ENCODE measurements around the gene FUS. TPM values are rescaled to one million over a fixed set of nuclear protein-coding genes. Genes with fewer than 3 reads are reported as not detected.

Gene FUS
- total and polyA plus RNA-seq, 3 experiments from 2014 or later, result 163 to 671 (median 621) TPM

GRCh38 chr16:31213877-31214707 lies 34.2 kb downstream of the FUS start, which contains the start of gene TRIM72:
Gene TRIM72, plus strand, starts transcription at chr16:31214119. Its CDS starts 620 bp downstream, at chr16:31214739.
- Histone ChIP-seq H3K9me3 (ENCODE audit: low read length) (no peaks in the 10 kb centered on the region), H3K36me3 (ENCODE audit: insufficient read depth, low read length) (no peaks in the 10 kb centered on the region), H3K4me1 (ENCODE audit: insufficient read depth, low read length) (peaks cover 20% of the 10 kb centered on the region), H3K27ac (ENCODE audit: low read depth, low read length) (no peak within 1 kb of the TSS), H3K4me3 (ENCODE audit: low read length) (peak within 1 kb of the TSS; percentile 61), H3K27me3 (ENCODE audit: insufficient read depth, low read length, poor library complexity, severe bottlenecking) (peaks cover 31% of the 10 kb centered on the region)
- ChIA-PET CTCF (interaction anchor here (1.0 to 1.5 kb wide), 2 partner anchors 10 to 168 kb away, joined by 3 read pairs; no protein-coding TSS in a partner anchor), POLR2A (interaction anchor here (2.3 kb wide), 1 partner anchor 12 kb away, joined by 6 read pairs; the partner anchor contains the start of gene PYCARD)
- peaks cover 39 to 45% of the 10 kb centered on the region in 2 donors for H3K27me3 Mint-ChIP-seq
- peak within 1 kb of the TSS in 5 of 7 donors; percentile 41 to 75 (median 71) for H3K4me3 Mint-ChIP-seq
- H3K4me1 Mint-ChIP-seq, result peaks cover 18 to 23% (median 21%) of the 10 kb centered on the region in 3 donors
- H3K27ac Mint-ChIP-seq, result no peak within 1 kb of the TSS
- no peaks in the 10 kb centered on the region for H3K36me3 Mint-ChIP-seq
- no peaks in the 10 kb centered on the region for H3K9me3 Mint-ChIP-seq
- DNase-seq, result no peak

DNA sequence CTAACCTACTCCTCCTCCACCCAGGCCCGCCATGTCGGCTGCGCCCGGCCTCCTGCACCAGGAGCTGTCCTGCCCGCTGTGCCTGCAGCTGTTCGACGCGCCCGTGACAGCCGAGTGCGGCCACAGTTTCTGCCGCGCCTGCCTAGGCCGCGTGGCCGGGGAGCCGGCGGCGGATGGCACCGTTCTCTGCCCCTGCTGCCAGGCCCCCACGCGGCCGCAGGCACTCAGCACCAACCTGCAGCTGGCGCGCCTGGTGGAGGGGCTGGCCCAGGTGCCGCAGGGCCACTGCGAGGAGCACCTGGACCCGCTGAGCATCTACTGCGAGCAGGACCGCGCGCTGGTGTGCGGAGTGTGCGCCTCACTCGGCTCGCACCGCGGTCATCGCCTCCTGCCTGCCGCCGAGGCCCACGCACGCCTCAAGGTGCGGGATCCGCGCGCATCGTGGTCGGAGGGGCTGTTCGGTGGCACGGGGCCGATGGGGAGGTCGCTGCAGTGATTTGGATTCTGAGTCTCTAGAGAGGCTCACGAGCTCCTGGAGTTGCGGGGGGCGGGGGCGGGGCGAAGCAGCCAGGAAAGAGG lies 34.9 kb downstream of the FUS start:
- H3K4me1 ChIP-seq (ENCODE audit: insufficient read depth, low read length), result peaks cover 20% of the 10 kb centered on the region
- no peaks in the 10 kb centered on the region for H3K9me3 ChIP-seq (ENCODE audit: low read length)
- Mint-ChIP-seq H3K4me1 (peaks cover 18 to 23% (median 21%) of the 10 kb centered on the region in 3 donors), H3K27me3 (peaks cover 39 to 48% of the 10 kb centered on the region in 2 donors), H3K9me3 (no peaks in the 10 kb centered on the region), H3K27ac (no peak overlapping the region), H3K4me3 (peak overlapping the region; percentile 29 to 83 (median 72)), H3K36me3 (no peaks in the 10 kb centered on the region)
- POLR2A ChIA-PET, result interaction anchor here (0.6 to 2.3 kb wide), 5 partner anchors 10 to 343 kb away, joined by 3 to 6 read pairs (median 4); partner anchors contain the start of gene PYCARD
- peak overlapping the region; percentile 61 for H3K4me3 ChIP-seq (ENCODE audit: low read length)
- H3K27ac ChIP-seq (ENCODE audit: low read depth, low read length), result no peak overlapping the region
- CTCF ChIA-PET, result interaction anchor here (0.5 to 3.0 kb wide), 5 partner anchors 11 to 366 kb away, joined by 3 to 11 read pairs (median 3); partner anchors contain the start of gene PYCARD
- no peaks in the 10 kb centered on the region for H3K36me3 ChIP-seq (ENCODE audit: insufficient read depth, low read length)
- peaks cover 31% of the 10 kb centered on the region for H3K27me3 ChIP-seq (ENCODE audit: insufficient read depth, low read length, poor library complexity, severe bottlenecking)
- DNase-seq, result no peak

DNA sequence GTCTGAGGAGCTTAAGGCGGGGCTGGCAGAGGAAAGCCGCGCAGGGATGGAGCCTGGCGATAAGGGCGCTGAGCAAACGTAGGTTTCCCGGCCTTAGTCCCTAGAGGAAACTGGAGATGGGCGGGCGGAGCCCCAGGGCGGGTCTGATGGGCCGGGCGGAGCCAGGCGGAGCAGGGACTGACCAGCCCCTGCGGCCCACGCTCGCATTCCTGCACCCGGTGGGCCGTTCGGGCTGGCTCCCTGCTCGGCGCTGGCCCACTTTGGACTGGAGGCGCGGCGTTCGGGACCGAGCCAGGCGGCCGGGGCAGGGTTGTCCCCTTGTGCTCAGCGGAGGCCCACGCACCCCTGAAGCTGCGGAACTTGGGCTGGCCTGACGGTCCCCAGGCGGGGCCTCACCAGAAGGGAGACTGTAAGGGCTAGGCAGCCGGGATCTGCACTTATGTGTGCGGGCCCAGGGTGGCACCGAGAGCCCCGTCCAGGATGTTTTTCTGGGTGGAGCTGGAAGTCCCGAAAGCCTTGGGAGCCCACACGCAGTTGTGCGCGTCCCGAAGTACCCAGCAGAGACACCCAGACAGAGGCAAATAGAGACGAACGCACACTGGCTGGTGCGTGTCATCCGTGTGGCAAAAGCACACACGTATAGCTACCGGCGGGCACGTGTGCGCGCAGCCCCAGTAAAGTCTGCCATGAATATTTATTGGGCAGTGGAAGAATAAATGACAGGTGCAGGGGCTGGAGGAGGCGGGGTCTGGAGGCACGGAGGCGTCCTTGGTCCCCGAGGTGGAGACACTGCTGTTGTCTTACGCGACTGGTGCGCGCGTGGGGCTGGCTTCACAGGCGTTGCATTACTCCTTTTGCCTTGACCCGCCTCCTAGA lies 35.6 kb downstream of the FUS start:
- peaks cover 20% of the 10 kb centered on the region for H3K4me1 ChIP-seq (ENCODE audit: insufficient read depth, low read length)
- H3K27ac ChIP-seq (ENCODE audit: low read depth, low read length), result peak overlapping the region; percentile 38
- peaks cover 39 to 48% of the 10 kb centered on the region in 2 donors for H3K27me3 Mint-ChIP-seq
- peaks cover 31% of the 10 kb centered on the region for H3K27me3 ChIP-seq (ENCODE audit: insufficient read depth, low read length, poor library complexity, severe bottlenecking)
- peak overlapping the region; percentile 61 for H3K4me3 ChIP-seq (ENCODE audit: low read length)
- no peaks in the 10 kb centered on the region for H3K9me3 ChIP-seq (ENCODE audit: low read length)
- peaks cover 18 to 23% (median 21%) of the 10 kb centered on the region in 3 donors for H3K4me1 Mint-ChIP-seq
- no peaks in the 10 kb centered on the region for H3K36me3 Mint-ChIP-seq
- CTCF ChIA-PET, result interaction anchor here (0.5 to 3.0 kb wide), 7 partner anchors 12 to 366 kb away, joined by 3 to 11 read pairs (median 3); partner anchors contain the start of gene PYCARD
- H3K9me3 Mint-ChIP-seq, result no peaks in the 10 kb centered on the region
- H3K27ac Mint-ChIP-seq, result peak overlapping the region in 1 of 8 donors; percentile 47
- H3K4me3 Mint-ChIP-seq, result peak overlapping the region; percentile 63 to 87 (median 76)
- DNase-seq, result peak in 1 of 5 donors; percentile 26
- H3K36me3 ChIP-seq (ENCODE audit: insufficient read depth, low read length), result no peaks in the 10 kb centered on the region
- POLR2A ChIA-PET, result interaction anchor here (0.6 to 2.3 kb wide), 5 partner anchors 11 to 344 kb away, joined by 3 to 6 read pairs (median 4); partner anchors contain the start of gene PYCARD

- H3K4me1 ChIP-seq (ENCODE audit: insufficient read depth, low read length), result peaks cover 20% of the 10 kb centered on the region
- H3K9me3 ChIP-seq (ENCODE audit: low read length), result no peaks in the 10 kb centered on the region
- no peak for DNase-seq
- Mint-ChIP-seq H3K27me3 (peaks cover 40 to 56% of the 10 kb centered on the region in 2 donors), H3K27ac (peak within 1 kb of the TSS in 2 of 8 donors; percentile 27 to 36), H3K36me3 (no peaks in the 10 kb centered on the region), H3K4me3 (peak within 1 kb of the TSS; percentile 53 to 87 (median 76)), H3K9me3 (no peaks in the 10 kb centered on the region), H3K4me1 (peaks cover 18 to 23% (median 21%) of the 10 kb centered on the region in 3 donors)
- ChIA-PET CTCF (interaction anchor here (1.1 to 3.0 kb wide), 3 partner anchors 15 to 244 kb away, joined by 3 to 11 read pairs (median 6); partner anchors contain the start of gene PYCARD), POLR2A (interaction anchor here (0.8 to 1.1 kb wide), 3 partner anchors 15 to 37 kb away, joined by 3 to 10 read pairs (median 4); partner anchors contain the start of gene FUS)
- H3K27ac ChIP-seq (ENCODE audit: low read depth, low read length), result no peak within 1 kb of the TSS
- H3K4me3 ChIP-seq (ENCODE audit: low read length), result peak within 1 kb of the TSS; percentile 61
- H3K27me3 ChIP-seq (ENCODE audit: insufficient read depth, low read length, poor library complexity, severe bottlenecking), result peaks cover 31% of the 10 kb centered on the region
- no peaks in the 10 kb centered on the region for H3K36me3 ChIP-seq (ENCODE audit: insufficient read depth, low read length)
These were observed 36.6 kb downstream of the FUS start, which contains the start of gene PYDC1 for GRCh38 chr16:31216422-31217135. Gene PYDC1, minus strand, starts transcription at chr16:31217135. Its CDS starts 107 bp downstream, at chr16:31217028.

- Mint-ChIP-seq H3K27ac (no peak overlapping the region), H3K27me3 (peaks cover 41 to 56% of the 10 kb centered on the region in 2 donors), H3K36me3 (no peaks in the 10 kb centered on the region), H3K4me3 (peak overlapping the region; percentile 45 to 87 (median 71)), H3K9me3 (no peaks in the 10 kb centered on the region), H3K4me1 (peaks cover 15 to 23% (median 16%) of the 10 kb centered on the region in 3 donors)
- no peaks in the 10 kb centered on the region for H3K9me3 ChIP-seq (ENCODE audit: low read length)
- peaks cover 31% of the 10 kb centered on the region for H3K27me3 ChIP-seq (ENCODE audit: insufficient read depth, low read length, poor library complexity, severe bottlenecking)
- H3K36me3 ChIP-seq (ENCODE audit: insufficient read depth, low read length), result no peaks in the 10 kb centered on the region
- H3K27ac ChIP-seq (ENCODE audit: low read depth, low read length), result no peak overlapping the region
- peaks cover 20% of the 10 kb centered on the region for H3K4me1 ChIP-seq (ENCODE audit: insufficient read depth, low read length)
- ChIA-PET CTCF (interaction anchor here (1.7 to 3.0 kb wide), 2 partner anchors 16 to 244 kb away, joined by 6 to 11 read pairs; partner anchors contain the start of gene PYCARD), POLR2A (interaction anchor here (0.8 to 1.1 kb wide), 3 partner anchors 16 to 37 kb away, joined by 3 to 10 read pairs (median 4); partner anchors contain the start of gene FUS)
- no peak for DNase-seq
- peak overlapping the region; percentile 61 for H3K4me3 ChIP-seq (ENCODE audit: low read length)
These were observed 37.2 kb downstream of the FUS start for GRCh38 chr16:31217136-31217530.

GRCh38 chr16:31219154-31219741 lies 39.3 kb downstream of the FUS start:
- Mint-ChIP-seq H3K4me3 (peak overlapping the region in 1 of 7 donors; percentile 36), H3K4me1 (peaks cover 15 to 23% (median 16%) of the 10 kb centered on the region in 3 donors), H3K36me3 (no peaks in the 10 kb centered on the region), H3K27me3 (peaks cover 32 to 50% of the 10 kb centered on the region in 2 donors), H3K9me3 (no peaks in the 10 kb centered on the region), H3K27ac (no peak overlapping the region)
- no peak overlapping the region for H3K27ac ChIP-seq (ENCODE audit: low read depth, low read length)
- ChIA-PET CTCF (no interaction called here), POLR2A (no interaction called here)
- no peak overlapping the region for H3K4me3 ChIP-seq (ENCODE audit: low read length)
- peaks cover 20% of the 10 kb centered on the region for H3K4me1 ChIP-seq (ENCODE audit: insufficient read depth, low read length)
- no peaks in the 10 kb centered on the region for H3K9me3 ChIP-seq (ENCODE audit: low read length)
- peaks cover 31% of the 10 kb centered on the region for H3K27me3 ChIP-seq (ENCODE audit: insufficient read depth, low read length, poor library complexity, severe bottlenecking)
- no peaks in the 10 kb centered on the region for H3K36me3 ChIP-seq (ENCODE audit: insufficient read depth, low read length)
- no peak for DNase-seq

Measured in CD8-positive, alpha-beta memory T cell (primary cell).